ENCODE results near the gene FHOD3.

The FHOD3 gene

DNA sequence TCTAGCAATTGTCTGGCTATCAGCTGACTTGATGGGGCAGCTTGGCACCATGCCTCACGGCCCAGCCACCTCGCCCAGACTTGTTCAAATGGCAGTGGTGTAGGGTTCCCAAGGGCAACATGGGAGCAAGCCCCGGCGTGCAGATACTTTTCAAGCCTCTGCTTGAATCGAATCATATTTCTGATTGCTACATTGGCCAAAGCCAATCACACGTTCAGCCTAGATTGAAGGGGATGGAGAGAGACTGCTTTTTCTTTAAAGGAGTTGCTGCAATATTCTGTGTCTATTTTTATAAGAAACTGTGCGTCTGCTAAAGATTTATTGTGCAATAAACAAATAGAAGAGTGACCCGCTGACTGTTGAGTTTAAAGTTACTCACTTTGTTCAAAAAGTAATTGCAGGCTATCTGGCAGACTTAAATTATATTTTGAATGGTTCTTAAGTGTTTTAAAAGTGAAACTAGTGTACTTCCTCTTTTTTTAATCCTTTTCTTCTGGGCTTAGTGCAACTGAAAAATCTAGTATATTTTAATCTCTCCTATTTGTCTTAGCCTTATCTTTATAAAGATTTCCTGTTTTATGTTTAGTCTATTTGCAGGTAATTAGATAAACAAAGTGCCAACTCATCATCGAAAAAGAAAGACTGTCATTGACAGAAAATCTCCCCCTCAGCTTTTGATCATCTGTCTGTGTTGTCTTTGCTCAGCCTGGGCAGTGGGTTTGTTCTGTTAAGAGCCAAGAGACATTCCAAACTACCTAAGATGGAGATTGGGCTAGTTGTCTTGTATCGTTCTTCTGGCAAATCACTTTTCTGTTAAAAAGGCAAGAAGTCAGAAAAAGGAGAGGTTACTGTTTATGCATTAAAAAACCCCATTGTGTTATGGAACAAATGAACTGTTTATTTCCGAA is 375.2 kb downstream of the FHOD3 start:
- Histone ChIP-seq H3K27ac (ENCODE audit: low read length) (no peak overlapping the region), H3K4me3 (ENCODE audit: low read length) (no peak overlapping the region), H3K4me1 (ENCODE audit: control insufficient read depth, low read depth, low read length) (peaks cover 8% of the 10 kb centered on the region), H3K9me3 (ENCODE audit: control insufficient read depth, low read depth, low read length) (peaks cover 6% of the 10 kb centered on the region), H3K36me3 (ENCODE audit: control insufficient read depth, low read depth, low read length) (no peaks in the 10 kb centered on the region), H3K27me3 (ENCODE audit: control insufficient read depth, insufficient read depth, low read length) (no peaks in the 10 kb centered on the region), H3K9ac (ENCODE audit: low read length) (no peak overlapping the region)

DNA sequence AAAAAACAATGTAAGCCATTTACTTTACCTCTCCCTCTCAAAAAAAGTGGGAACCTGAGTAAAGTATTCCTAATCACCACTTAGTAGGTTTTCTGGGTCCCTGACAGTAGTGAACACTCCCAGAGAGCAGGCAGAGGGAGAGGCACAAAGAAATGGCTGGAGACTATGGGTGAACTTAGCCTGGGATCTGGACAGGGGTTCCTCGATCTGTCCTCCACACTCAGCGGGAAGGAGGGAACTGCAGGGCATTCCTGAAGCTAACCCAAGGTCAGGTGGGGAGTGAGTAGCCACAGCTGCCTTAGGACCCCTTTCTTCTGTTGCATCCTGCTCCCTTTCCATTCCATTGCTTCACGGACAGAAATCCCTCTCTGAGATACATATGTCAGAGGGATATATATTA is 375.9 kb downstream of the FHOD3 start:
- H3K4me3 ChIP-seq (ENCODE audit: low read length): no peak overlapping the region
- H3K36me3 ChIP-seq (ENCODE audit: control insufficient read depth, low read depth, low read length): no peaks in the 10 kb centered on the region
- H3K9ac ChIP-seq (ENCODE audit: low read length): no peak overlapping the region
- H3K9me3 ChIP-seq (ENCODE audit: control insufficient read depth, low read depth, low read length): peaks cover 6% of the 10 kb centered on the region
- no peak overlapping the region for H3K27ac ChIP-seq (ENCODE audit: low read length)
- no peaks in the 10 kb centered on the region for H3K27me3 ChIP-seq (ENCODE audit: control insufficient read depth, insufficient read depth, low read length)
- peaks cover 8% of the 10 kb centered on the region for H3K4me1 ChIP-seq (ENCODE audit: control insufficient read depth, low read depth, low read length)

DNA sequence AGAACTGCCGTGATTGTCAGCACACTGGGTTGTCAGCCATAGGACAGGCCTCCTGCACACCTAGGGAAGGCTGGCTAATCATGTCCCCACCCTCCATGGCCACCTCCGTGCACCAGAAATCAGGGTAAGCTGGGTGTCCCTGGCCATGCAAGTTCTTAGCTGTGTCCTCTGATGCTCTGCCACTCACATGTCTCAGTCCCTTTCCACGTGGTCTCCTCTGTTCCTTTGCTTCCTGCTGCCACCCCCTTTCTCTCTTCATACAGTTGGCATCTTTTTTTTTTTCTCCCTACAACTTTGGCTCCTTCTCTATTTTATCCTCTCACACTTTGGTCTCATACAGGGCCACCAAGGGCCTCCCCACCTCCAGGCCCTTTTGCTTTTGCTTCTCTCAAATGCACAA is 377.6 kb downstream of the FHOD3 start:
- peaks cover 6% of the 10 kb centered on the region for H3K9me3 ChIP-seq (ENCODE audit: control insufficient read depth, low read depth, low read length)
- no peaks in the 10 kb centered on the region for H3K27me3 ChIP-seq (ENCODE audit: control insufficient read depth, insufficient read depth, low read length)
- no peak overlapping the region for H3K4me3 ChIP-seq (ENCODE audit: low read length)
- peaks cover 8% of the 10 kb centered on the region for H3K4me1 ChIP-seq (ENCODE audit: control insufficient read depth, low read depth, low read length)
- H3K36me3 ChIP-seq (ENCODE audit: control insufficient read depth, low read depth, low read length): no peaks in the 10 kb centered on the region
- no peak overlapping the region for H3K9ac ChIP-seq (ENCODE audit: low read length)
- no peak overlapping the region for H3K27ac ChIP-seq (ENCODE audit: low read length)

DNA sequence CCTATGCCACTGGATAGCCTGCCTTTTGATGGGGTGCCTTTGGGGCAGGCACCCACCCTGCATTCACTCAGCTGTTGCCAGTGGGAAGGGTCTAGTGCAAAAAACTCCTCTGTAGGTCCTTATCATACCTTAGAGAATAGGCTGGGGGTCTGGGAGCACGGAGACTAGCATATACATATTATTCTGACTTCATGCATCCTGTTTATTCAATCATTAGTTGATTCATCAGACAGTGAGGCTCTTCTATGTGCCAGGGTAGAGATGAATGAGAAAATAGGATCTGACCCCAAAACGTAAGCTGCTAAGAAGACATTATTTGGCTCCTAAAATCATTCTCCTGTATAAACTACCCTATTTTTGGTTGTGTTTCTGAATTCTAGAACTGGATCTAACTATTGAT is 378.0 kb downstream of the FHOD3 start:
- Histone ChIP-seq H3K4me1 (ENCODE audit: control insufficient read depth, low read depth, low read length) (peaks cover 8% of the 10 kb centered on the region), H3K27me3 (ENCODE audit: control insufficient read depth, insufficient read depth, low read length) (no peaks in the 10 kb centered on the region), H3K4me3 (ENCODE audit: low read length) (no peak overlapping the region), H3K9me3 (ENCODE audit: control insufficient read depth, low read depth, low read length) (peaks cover 6% of the 10 kb centered on the region), H3K9ac (ENCODE audit: low read length) (no peak overlapping the region), H3K27ac (ENCODE audit: low read length) (no peak overlapping the region), H3K36me3 (ENCODE audit: control insufficient read depth, low read depth, low read length) (no peaks in the 10 kb centered on the region)

DNA sequence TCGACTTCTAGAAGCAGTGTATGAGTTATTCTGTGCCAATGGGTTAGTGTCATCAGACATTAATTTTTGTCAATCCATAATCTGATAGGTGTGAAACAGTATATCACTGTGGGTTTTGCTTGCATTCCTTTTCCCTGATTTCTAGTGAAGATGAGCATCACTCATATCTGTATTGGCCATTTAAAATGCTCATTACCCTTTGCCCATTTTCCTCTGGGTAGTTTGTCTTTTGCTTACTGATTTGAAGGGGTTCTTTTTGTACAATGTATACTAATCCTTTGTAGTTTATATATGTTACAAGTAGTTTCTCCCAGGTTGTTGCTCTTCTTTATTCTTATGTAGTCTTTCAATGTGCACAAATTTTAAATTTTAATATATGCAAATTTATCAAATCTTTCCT is 379.1 kb downstream of the FHOD3 start:
- peaks cover 6% of the 10 kb centered on the region for H3K9me3 ChIP-seq (ENCODE audit: control insufficient read depth, low read depth, low read length)
- H3K27ac ChIP-seq (ENCODE audit: low read length): no peak overlapping the region
- no peaks in the 10 kb centered on the region for H3K27me3 ChIP-seq (ENCODE audit: control insufficient read depth, insufficient read depth, low read length)
- no peak overlapping the region for H3K4me3 ChIP-seq (ENCODE audit: low read length)
- no peaks in the 10 kb centered on the region for H3K36me3 ChIP-seq (ENCODE audit: control insufficient read depth, low read depth, low read length)
- H3K4me1 ChIP-seq (ENCODE audit: control insufficient read depth, low read depth, low read length): peaks cover 8% of the 10 kb centered on the region
- no peak overlapping the region for H3K9ac ChIP-seq (ENCODE audit: low read length)

DNA sequence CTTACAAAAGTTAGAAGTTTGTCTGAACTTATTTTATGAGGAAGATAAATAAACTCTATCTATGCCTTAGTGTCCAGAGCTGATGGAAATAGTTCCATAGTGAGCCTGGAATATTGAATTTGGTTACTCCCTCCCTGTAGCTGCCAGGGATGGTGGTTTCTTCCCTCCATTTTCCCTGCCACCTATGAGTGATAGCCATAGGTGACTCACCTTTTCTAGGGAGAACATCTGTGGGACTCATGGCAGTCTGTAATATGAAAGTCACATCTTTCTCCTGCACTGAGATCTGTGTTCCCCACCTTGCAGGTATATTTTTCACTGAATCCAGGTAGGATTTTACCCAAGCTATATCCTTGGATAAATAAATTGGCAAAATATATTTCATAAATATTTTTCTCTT is 382.5 kb downstream of the FHOD3 start:
- Histone ChIP-seq H3K4me3 (ENCODE audit: low read length) (no peak overlapping the region), H3K36me3 (ENCODE audit: control insufficient read depth, low read depth, low read length) (no peaks in the 10 kb centered on the region), H3K27me3 (ENCODE audit: control insufficient read depth, insufficient read depth, low read length) (no peaks in the 10 kb centered on the region), H3K9me3 (ENCODE audit: control insufficient read depth, low read depth, low read length) (peaks cover 6% of the 10 kb centered on the region), H3K9ac (ENCODE audit: low read length) (no peak overlapping the region), H3K4me1 (ENCODE audit: control insufficient read depth, low read depth, low read length) (no peaks in the 10 kb centered on the region), H3K27ac (ENCODE audit: low read length) (no peak overlapping the region)

DNA sequence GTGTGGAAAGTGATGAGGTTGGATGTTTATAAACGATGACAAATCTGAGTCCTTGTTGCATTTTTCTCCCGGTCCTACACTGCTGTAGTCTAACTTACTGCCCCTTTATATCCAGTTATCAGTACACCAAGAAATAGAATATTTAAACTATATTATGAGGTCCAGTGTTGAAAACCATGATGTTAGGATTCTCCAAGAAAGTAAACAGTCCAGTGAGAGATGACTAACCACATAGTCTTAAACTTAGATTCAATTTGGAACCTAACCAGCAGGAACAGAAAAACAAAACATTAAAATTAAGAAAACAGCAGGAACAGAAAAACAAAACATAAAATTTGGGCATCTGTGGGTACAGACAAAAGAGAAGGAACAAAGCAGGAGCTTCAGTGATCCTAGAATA is 388.1 kb downstream of the FHOD3 start:
- Histone ChIP-seq H3K4me3 (ENCODE audit: low read length) (no peak overlapping the region), H3K4me1 (ENCODE audit: control insufficient read depth, low read depth, low read length) (no peaks in the 10 kb centered on the region), H3K9me3 (ENCODE audit: control insufficient read depth, low read depth, low read length) (no peaks in the 10 kb centered on the region), H3K9ac (ENCODE audit: low read length) (no peak overlapping the region), H3K27me3 (ENCODE audit: control insufficient read depth, insufficient read depth, low read length) (no peaks in the 10 kb centered on the region), H3K27ac (ENCODE audit: low read length) (no peak overlapping the region), H3K36me3 (ENCODE audit: control insufficient read depth, low read depth, low read length) (no peaks in the 10 kb centered on the region)

DNA sequence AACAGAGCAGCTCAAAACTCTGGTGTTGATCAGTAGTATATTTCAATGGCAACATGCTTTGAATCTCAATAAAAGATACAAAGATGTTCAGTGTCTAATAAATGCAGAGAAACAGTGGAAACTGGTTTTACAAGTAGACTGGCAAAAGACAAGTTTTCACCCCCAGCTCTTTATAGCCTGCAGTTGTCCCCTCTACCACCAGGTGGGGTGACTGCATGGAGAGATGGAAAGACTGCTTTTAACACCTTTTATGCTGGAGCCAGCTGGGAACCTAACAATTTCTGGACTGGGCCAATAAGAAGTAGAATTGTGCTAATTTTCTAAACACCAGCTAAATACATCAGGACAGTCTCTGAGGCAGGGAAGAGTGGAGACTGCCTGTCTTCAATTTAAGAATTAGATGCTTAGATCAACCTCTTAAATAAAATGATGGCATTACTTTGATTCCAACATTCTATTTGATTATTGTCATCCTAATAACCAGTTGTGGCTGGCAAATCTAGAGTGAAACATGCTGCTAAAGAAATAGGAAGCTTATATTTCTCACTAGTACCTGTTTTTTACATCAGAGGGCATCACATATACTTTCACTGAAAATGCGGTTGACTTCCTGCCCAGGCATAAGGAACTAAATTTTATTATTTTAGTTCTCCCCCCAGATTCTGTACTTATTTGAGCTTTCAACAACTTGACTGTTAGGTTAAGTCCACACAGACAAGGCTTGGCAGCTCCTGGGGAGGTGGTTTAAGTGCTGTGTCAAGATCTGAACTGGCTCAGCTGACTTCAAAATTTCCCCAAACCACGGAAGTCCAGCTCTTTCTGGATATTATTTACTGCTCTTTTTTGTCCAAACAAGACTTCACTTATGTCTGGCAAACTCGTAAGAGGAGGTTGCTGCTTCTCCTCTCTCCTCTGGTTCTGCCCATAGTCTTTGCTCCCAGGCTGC is 390.8 kb downstream of the FHOD3 start:
- Histone ChIP-seq H3K4me3 (ENCODE audit: low read length) (no peak overlapping the region), H3K27ac (ENCODE audit: low read length) (no peak overlapping the region), H3K9ac (ENCODE audit: low read length) (no peak overlapping the region), H3K9me3 (ENCODE audit: control insufficient read depth, low read depth, low read length) (no peaks in the 10 kb centered on the region), H3K36me3 (ENCODE audit: control insufficient read depth, low read depth, low read length) (no peaks in the 10 kb centered on the region), H3K27me3 (ENCODE audit: control insufficient read depth, insufficient read depth, low read length) (no peaks in the 10 kb centered on the region), H3K4me1 (ENCODE audit: control insufficient read depth, low read depth, low read length) (no peaks in the 10 kb centered on the region)

DNA sequence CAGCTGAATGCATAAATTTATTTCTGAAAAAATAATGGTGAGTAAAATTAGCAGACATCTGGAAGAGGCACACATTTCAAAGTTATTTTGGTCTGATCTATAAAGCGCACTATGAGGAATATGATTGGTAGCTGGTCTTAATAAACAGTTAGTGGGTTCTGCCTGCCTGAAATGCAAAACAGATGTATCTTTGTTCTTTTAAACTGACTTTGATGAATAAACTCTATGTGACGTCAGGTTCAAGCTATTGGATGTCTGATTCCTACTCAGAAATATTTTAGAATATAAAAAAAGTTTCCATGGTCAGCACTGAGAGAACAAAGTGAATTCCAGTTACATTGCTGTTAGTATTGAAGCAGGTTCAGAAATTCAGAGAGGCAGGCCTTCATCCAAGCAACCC is 394.9 kb downstream of the FHOD3 start:
- Histone ChIP-seq H3K9ac (ENCODE audit: low read length) (no peak overlapping the region), H3K4me3 (ENCODE audit: low read length) (no peak overlapping the region), H3K27ac (ENCODE audit: low read length) (no peak overlapping the region), H3K4me1 (ENCODE audit: control insufficient read depth, low read depth, low read length) (no peaks in the 10 kb centered on the region), H3K27me3 (ENCODE audit: control insufficient read depth, insufficient read depth, low read length) (no peaks in the 10 kb centered on the region), H3K9me3 (ENCODE audit: control insufficient read depth, low read depth, low read length) (no peaks in the 10 kb centered on the region), H3K36me3 (ENCODE audit: control insufficient read depth, low read depth, low read length) (no peaks in the 10 kb centered on the region)

DNA sequence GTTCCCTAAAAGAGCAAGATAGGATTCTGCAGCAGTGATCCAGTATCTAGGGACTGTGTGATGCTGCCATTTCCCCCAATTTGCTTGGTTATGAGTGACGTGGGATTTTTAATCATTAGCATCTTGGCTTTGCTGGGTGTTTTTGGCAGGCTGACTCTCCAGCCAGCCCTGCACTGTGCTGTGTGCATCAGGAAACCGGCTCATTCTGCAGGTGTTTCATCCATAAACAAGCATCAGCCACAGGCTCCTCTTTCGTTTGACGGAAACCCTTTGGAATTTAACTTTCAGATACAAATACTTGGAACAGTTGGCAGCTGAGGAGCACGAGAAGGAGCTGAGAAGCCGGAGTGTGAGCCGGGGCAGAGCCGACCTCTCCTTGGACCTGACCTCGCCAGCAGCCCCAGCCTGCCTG is 395.4 kb downstream of the FHOD3 start:
- Histone ChIP-seq H3K9me3 (ENCODE audit: control insufficient read depth, low read depth, low read length) (no peaks in the 10 kb centered on the region), H3K4me3 (ENCODE audit: low read length) (no peak overlapping the region), H3K36me3 (ENCODE audit: control insufficient read depth, low read depth, low read length) (no peaks in the 10 kb centered on the region), H3K27me3 (ENCODE audit: control insufficient read depth, insufficient read depth, low read length) (no peaks in the 10 kb centered on the region), H3K27ac (ENCODE audit: low read length) (no peak overlapping the region), H3K9ac (ENCODE audit: low read length) (no peak overlapping the region), H3K4me1 (ENCODE audit: control insufficient read depth, low read depth, low read length) (no peaks in the 10 kb centered on the region)

DNA sequence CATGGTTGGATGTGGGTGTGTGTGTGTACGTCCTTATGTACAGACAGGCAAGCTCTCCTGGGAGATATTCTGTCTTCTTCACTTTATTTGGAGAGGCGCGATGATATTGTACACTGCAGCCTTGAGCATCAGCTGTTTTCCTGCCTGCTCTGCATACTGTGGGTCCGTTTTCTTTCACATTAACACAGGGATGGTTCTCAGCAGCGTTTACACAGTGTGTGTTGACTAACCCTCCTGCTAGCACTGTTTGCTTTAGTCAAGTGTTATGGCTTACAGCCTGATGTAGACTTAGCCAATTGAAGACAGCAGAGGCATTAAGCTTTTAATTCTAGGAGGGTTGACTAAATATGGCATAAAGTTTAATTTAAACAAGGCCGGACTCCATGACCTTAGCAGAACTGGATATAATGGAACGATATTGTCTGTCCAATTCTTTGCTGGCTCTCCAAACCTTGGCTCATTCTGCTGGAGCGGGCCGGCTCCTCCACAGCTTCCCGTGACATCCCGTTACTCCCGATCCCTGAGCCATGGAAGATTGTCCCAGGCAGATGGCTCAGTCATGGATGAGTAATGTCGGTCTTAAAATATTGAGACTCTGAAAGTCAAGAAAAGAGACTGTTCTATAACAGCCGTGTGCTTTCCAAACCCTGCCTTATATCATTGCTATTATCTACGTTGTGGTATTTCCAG is 396.6 kb downstream of the FHOD3 start:
- H3K36me3 ChIP-seq (ENCODE audit: control insufficient read depth, low read depth, low read length): no peaks in the 10 kb centered on the region
- H3K4me1 ChIP-seq (ENCODE audit: control insufficient read depth, low read depth, low read length): no peaks in the 10 kb centered on the region
- H3K9ac ChIP-seq (ENCODE audit: low read length): no peak overlapping the region
- no peak overlapping the region for H3K27ac ChIP-seq (ENCODE audit: low read length)
- no peaks in the 10 kb centered on the region for H3K27me3 ChIP-seq (ENCODE audit: control insufficient read depth, insufficient read depth, low read length)
- H3K9me3 ChIP-seq (ENCODE audit: control insufficient read depth, low read depth, low read length): no peaks in the 10 kb centered on the region
- H3K4me3 ChIP-seq (ENCODE audit: low read length): no peak overlapping the region

All from iPS-18a (cell line).